IPS DF 6.9 (cell line): ENCODE measurements around the gene PNPLA6.

Source experiments
- DNase-seq: peaks from one replicate; pipeline ENCODE4 v3.0.0-alpha.2; 2013; ENCODE audit warnings: low read depth, low spot score
- H3K27ac ChIP-seq: one replicate; pipeline ENCODE4 v1.5.1; 2013; ENCODE audit warnings: low read length, control low read depth
- H3K27me3 ChIP-seq: 2 replicates; pipeline ENCODE4 v1.6.1; 2013; ENCODE audit warnings: mild to moderate bottlenecking, low read length; ENCODE audit not compliant: control insufficient read depth, insufficient read depth
- H3K36me3 ChIP-seq: 2 replicates; pipeline ENCODE4 v1.6.1; 2013; ENCODE audit warnings: low read length; ENCODE audit not compliant: control insufficient read depth, insufficient read depth
- H3K4me1 ChIP-seq: 2 replicates; pipeline ENCODE4 v1.6.1; 2013; ENCODE audit warnings: low read length; ENCODE audit not compliant: control insufficient read depth, insufficient read depth
- H3K4me3 ChIP-seq: 2 replicates; pipeline ENCODE4 v1.5.1; 2013; ENCODE audit warnings: mild to moderate bottlenecking, low read length
- H3K9me3 ChIP-seq: 2 replicates; pipeline ENCODE4 v1.6.1; 2013; ENCODE audit warnings: low read length, inconsistent platforms; ENCODE audit not compliant: control insufficient read depth, insufficient read depth
- WGBS: extraction: QIAGEN DNeasy Blood & Tissue Kit; methylation state at CpG from one replicate; pipeline ENCODE4 v1.1.7; 2013; ENCODE audit warnings: mixed read lengths, missing lambda C conversion rate; ENCODE audit not compliant: insufficient read length, insufficient coverage; 5-methylcytosine and 5-hydroxymethylcytosine counted together

Gene PNPLA6

GRCh38 chr19:7545904-7546303 lies 10.4 kb downstream of the PNPLA6 start:
- Histone ChIP-seq H3K4me1 (peaks cover 4% of the 10 kb centered on the region; the same call in 1 of the 2 replicates), H3K9me3 (no peaks in the 10 kb centered on the region), H3K4me3 (no peak overlapping the region), H3K27me3 (no peaks in the 10 kb centered on the region), H3K27ac (no peak overlapping the region), H3K36me3 (peaks cover 18% of the 10 kb centered on the region)
- WGBS = no CpG with 5 or more reads among the region's 1 CpG
- DNase-seq = no peak

- Histone ChIP-seq H3K27ac (no peak overlapping the region), H3K36me3 (peaks cover 18% of the 10 kb centered on the region), H3K9me3 (no peaks in the 10 kb centered on the region), H3K4me1 (peaks cover 5% of the 10 kb centered on the region; the same call in 1 of the 2 replicates), H3K27me3 (no peaks in the 10 kb centered on the region), H3K4me3 (no peak overlapping the region)
- no peak for DNase-seq
- no CpG with 5 or more reads among the region's 3 CpGs for WGBS
Observed at GRCh38 chr19:7547159-7547558, 11.6 kb downstream of the PNPLA6 start.

- WGBS = no CpG with 5 or more reads among the region's 36 CpGs
- Histone ChIP-seq H3K27ac (no peak overlapping the region), H3K9me3 (no peaks in the 10 kb centered on the region), H3K4me1 (peaks cover 5% of the 10 kb centered on the region; the same call in 1 of the 2 replicates), H3K36me3 (peaks cover 11% of the 10 kb centered on the region), H3K27me3 (no peaks in the 10 kb centered on the region), H3K4me3 (no peak overlapping the region)
- no peak for DNase-seq
Observed at GRCh38 chr19:7549429-7550148, 14.1 kb downstream of the PNPLA6 start.

GRCh38 chr19:7550169-7550770 lies 14.8 kb downstream of the PNPLA6 start:
- peaks cover 5% of the 10 kb centered on the region; the same call in 1 of the 2 replicates for H3K4me1 ChIP-seq
- H3K27me3 ChIP-seq = no peaks in the 10 kb centered on the region
- peak overlapping the region; percentile 36; the same call in 1 of the 2 replicates for H3K4me3 ChIP-seq
- no peak overlapping the region for H3K27ac ChIP-seq
- H3K36me3 ChIP-seq = peaks cover 13% of the 10 kb centered on the region
- no CpG with 5 or more reads among the region's 41 CpGs for WGBS
- DNase-seq = no peak
- no peaks in the 10 kb centered on the region for H3K9me3 ChIP-seq

GRCh38 chr19:7550987-7551761 lies 15.7 kb downstream of the PNPLA6 start:
- Histone ChIP-seq H3K36me3 (peaks cover 13% of the 10 kb centered on the region), H3K9me3 (no peaks in the 10 kb centered on the region), H3K27me3 (no peaks in the 10 kb centered on the region), H3K4me3 (peak overlapping the region; percentile 37; the same call in 1 of the 2 replicates), H3K27ac (no peak overlapping the region), H3K4me1 (peaks cover 5% of the 10 kb centered on the region; the same call in 1 of the 2 replicates)
- no CpG with 5 or more reads among the region's 51 CpGs for WGBS
- no peak for DNase-seq

GRCh38 chr19:7552781-7553180 lies 17.3 kb downstream of the PNPLA6 start:
- Histone ChIP-seq H3K27ac (no peak overlapping the region), H3K36me3 (peaks cover 26% of the 10 kb centered on the region), H3K4me1 (peaks cover 5% of the 10 kb centered on the region; the same call in 1 of the 2 replicates), H3K27me3 (no peaks in the 10 kb centered on the region), H3K4me3 (no peak overlapping the region), H3K9me3 (no peaks in the 10 kb centered on the region)
- WGBS = no CpG with 5 or more reads among the region's 2 CpGs
- no peak for DNase-seq

GRCh38 chr19:7554565-7554964 lies 19.0 kb downstream of the PNPLA6 start:
- H3K27me3 ChIP-seq = no peaks in the 10 kb centered on the region
- WGBS = no CpG with 5 or more reads among the region's 28 CpGs
- H3K4me3 ChIP-seq = no peak overlapping the region
- peaks cover 36% of the 10 kb centered on the region for H3K36me3 ChIP-seq
- peaks cover 5% of the 10 kb centered on the region; the same call in 1 of the 2 replicates for H3K4me1 ChIP-seq
- H3K9me3 ChIP-seq = no peaks in the 10 kb centered on the region
- no peak overlapping the region for H3K27ac ChIP-seq
- no peak for DNase-seq

- peaks cover 5% of the 10 kb centered on the region; the same call in 1 of the 2 replicates for H3K4me1 ChIP-seq
- no peak for DNase-seq
- peak overlapping the region; percentile 19; the same call in 1 of the 2 replicates for H3K4me3 ChIP-seq
- peaks cover 32% of the 10 kb centered on the region for H3K36me3 ChIP-seq
- no peak overlapping the region for H3K27ac ChIP-seq
- no CpG with 5 or more reads among the region's 62 CpGs for WGBS
- H3K9me3 ChIP-seq = no peaks in the 10 kb centered on the region
- no peaks in the 10 kb centered on the region for H3K27me3 ChIP-seq
Observed at GRCh38 chr19:7554990-7555864, 19.7 kb downstream of the PNPLA6 start.

GRCh38 chr19:7556696-7557315 lies 21.3 kb downstream of the PNPLA6 start:
- Histone ChIP-seq H3K4me3 (no peak overlapping the region), H3K9me3 (no peaks in the 10 kb centered on the region), H3K27ac (no peak overlapping the region), H3K27me3 (no peaks in the 10 kb centered on the region), H3K4me1 (no peaks in the 10 kb centered on the region), H3K36me3 (peaks cover 30% of the 10 kb centered on the region)
- WGBS = no CpG with 5 or more reads among the region's 54 CpGs
- DNase-seq = no peak
